Left colon (tissue), 2 donors: Measurements from ENCODE around the gene GPC1. TPM values are rescaled to one million over a fixed set of nuclear protein-coding genes. Genes with fewer than 3 reads are reported as not detected.

ENCODE experiments used
- ATAC-seq: fragments of 200-7000 bp; cut with Tn5 transposase; one replicate; pipeline ENCODE4 v1.9.1; 2020; ENCODE audit warnings: mild to moderate bottlenecking, moderate library complexity
- DNase-seq, 2 donors: peaks; one replicate each; pipeline ENCODE4 v3.0.0-alpha.2; 2020
- intact Hi-C, 2 donors: fragments of 100-400 bp; cut with DNase I in 1 of 2; cut with micrococcal nuclease in 1 of 2; formaldehyde crosslinking; loops; one replicate each; pipeline versions ENCODE4 v1.11.2 to v1.14.0; 2022; cut with DNase I, micrococcal nuclease
- total RNA-seq, 2 donors: library from RNA; stranded (reverse); fragmentation: NEBNext Ultra II Directional; extraction: Animal tissue kit (Norgen Biotek cat#: 25700); gene quantifications; one replicate each; pipeline ENCODE4 v1.2.1, GENCODE V29; 2021
- donor health status: DM: no; HTN: no; CAD: no.
- donor health status: DM: yes; HTN: yes; CAD: no.

The GPC1 gene
- total RNA-seq, 2 donors from 2014 or later, result 10.4 to 20.0 TPM

GRCh38 chr2:240426845-240427721 is 8.4 kb upstream of the GPC1 start:
- intact Hi-C loops, result no loop called here
- ATAC-seq, result no peak
- peak in 1 of 2 donors; percentile 14 for DNase-seq

- intact Hi-C loops, result no loop called here
- ATAC-seq (no peak), DNase-seq (no peak)
Measured at GRCh38 chr2:240427729-240428128, 7.7 kb upstream of the GPC1 start.

DNA sequence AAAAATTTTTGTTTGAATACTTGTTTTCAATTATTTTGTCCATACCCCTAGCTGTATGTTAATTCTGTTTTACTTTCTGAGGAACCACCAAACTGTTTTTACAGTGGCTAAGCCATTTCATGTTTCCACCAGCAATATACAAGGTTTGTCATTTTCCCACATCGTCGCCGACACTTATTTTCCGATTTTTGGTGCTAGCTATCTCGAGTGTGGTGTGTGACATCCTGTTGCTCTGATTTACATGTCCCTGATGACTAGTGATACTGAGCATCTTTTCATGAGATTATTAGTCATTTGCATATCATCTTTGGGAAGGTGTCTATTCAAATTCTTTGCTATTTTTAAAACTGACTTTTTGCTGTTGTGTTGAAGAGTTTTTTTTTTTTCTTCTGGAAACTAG is 7.2 kb upstream of the GPC1 start:
- ATAC-seq (no peak), DNase-seq (no peak)
- intact Hi-C loops, result no loop called here

DNA sequence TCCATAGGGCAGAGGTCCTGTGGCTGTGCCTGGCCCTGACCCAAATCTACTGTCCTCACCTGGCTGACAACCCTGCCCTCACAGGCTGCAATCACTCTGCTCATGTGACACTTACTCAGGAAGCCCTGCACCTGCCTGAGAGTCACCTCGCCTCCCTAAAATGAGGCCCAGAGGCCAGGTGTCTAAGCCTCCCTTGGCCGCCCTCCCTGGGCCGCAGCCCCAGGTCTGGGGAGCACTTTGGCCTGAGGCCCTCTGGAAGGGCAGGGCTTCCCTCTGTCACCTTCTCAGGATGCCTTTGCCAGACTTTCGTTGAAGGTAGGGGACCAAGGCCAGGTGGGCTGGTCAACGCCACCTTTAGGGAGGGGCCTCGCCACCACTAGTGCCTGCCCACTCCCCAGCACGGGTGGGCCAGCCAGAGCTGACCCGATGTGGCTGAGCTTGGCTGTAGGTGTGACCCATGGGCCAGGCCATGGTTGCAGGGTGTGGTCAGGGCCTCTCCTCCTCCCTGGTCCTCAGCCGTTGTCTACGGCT is 6.1 kb upstream of the GPC1 start:
- intact Hi-C loops, result no loop called here
- DNase-seq (no peak), ATAC-seq (no peak)

DNA sequence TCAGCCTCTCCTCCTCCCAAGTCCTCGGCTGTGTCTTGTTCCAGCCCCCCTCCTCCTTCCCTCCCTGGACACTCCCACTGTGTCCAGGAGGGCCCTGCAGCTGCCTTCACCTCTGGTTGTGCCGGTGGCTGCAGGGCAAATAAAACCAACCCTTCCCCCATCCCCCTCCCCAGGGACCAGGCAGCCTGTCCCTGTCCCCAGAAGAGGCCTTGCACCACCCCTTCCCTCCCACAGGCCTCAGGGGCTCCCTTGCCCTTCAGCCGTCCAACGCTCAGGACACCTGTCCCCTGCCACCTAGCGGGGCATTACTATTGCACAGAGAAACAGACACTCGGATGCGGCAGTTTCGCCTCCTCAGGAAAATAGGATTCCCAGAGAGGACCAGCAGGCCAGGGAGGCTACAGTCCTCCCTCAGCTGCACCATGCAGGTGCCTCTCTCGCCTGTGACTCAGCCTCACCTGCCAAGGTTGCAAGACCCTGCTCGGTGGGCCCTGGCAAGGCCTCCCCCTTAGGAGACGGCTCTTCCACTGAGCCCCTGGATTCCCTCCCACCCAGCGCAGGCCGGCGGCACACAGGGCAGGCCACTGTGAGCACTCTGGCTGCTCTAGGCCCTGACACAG is 5.5 kb upstream of the GPC1 start:
- ATAC-seq (no peak), DNase-seq (peak in 1 of 2 donors; percentile 16)
- intact Hi-C loops, result no loop called here

GRCh38 chr2:240430595-240430994 is 4.9 kb upstream of the GPC1 start:
- intact Hi-C loops, result no loop called here
- DNase-seq, result peak; percentile 1 to 14
- no peak for ATAC-seq

- intact Hi-C loops, result no loop called here
- peak; percentile 0 to 17 for DNase-seq
Measured at GRCh38 chr2:240431271-240431660, 4.2 kb upstream of the GPC1 start.

DNA sequence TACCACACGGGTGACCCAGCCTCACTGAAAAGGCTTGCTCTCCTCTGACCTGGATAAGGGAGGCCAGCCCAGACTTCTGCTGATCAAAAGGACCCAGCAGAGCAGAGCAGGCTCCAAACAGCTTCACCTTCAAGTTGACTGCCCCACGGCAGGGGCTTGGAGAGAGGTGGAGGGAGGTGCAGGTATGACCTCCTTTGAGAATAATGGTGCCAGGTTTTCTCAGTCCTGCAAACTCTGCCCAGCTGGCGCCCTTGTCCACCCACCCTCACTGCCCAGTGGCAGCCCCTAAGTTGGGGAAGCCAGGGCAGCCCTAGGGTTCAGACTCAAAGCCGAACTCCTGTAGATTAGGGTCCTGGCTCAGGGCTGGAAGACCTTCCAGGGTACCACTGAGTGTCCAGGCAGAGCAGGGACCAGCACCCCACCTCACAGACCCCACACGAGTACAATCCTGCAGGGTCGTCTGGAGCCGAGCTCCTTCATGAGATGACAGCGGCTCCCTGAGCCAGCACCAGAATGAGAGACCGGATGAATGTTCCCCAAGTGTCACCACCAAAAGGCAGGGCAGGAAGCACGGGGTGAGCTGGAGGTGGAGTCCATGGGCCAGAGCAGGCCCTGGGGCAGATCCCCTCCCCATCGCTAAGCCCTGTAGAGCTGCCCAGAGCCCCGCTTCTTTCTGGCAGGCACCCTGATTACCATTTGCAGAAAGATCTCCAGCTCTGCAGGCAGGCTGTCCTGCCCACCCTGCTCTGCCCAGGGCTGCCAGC is 3.6 kb upstream of the GPC1 start:
- intact Hi-C loops, result no loop called here
- ATAC-seq, result no peak
- peak; percentile 3 to 22 for DNase-seq

More at GRCh38 chr2:240431271-240431660, 4.2 kb upstream of the GPC1 start:
- no peak for ATAC-seq

DNA sequence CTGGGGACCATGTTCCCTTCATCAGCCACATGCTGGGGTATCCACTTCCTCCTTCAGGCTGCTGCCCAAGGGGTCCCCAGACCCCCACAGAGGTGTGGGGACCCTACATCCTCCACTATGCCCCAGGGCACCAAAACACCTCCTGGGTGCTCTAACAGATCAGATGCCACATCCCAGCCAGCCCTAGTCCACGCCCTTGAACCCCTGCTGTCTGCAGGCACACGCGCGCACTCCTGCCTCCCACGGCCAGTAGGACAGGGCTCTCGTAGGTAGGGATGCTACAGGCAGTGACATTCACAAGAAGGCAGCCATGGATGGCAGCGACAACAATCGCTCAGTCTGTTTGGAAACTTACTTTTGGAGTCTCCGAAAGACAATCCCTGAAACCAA is 3.0 kb upstream of the GPC1 start:
- no peak for ATAC-seq
- intact Hi-C loops, result no loop called here
- peak in 1 of 2 donors; percentile 16 for DNase-seq

DNA sequence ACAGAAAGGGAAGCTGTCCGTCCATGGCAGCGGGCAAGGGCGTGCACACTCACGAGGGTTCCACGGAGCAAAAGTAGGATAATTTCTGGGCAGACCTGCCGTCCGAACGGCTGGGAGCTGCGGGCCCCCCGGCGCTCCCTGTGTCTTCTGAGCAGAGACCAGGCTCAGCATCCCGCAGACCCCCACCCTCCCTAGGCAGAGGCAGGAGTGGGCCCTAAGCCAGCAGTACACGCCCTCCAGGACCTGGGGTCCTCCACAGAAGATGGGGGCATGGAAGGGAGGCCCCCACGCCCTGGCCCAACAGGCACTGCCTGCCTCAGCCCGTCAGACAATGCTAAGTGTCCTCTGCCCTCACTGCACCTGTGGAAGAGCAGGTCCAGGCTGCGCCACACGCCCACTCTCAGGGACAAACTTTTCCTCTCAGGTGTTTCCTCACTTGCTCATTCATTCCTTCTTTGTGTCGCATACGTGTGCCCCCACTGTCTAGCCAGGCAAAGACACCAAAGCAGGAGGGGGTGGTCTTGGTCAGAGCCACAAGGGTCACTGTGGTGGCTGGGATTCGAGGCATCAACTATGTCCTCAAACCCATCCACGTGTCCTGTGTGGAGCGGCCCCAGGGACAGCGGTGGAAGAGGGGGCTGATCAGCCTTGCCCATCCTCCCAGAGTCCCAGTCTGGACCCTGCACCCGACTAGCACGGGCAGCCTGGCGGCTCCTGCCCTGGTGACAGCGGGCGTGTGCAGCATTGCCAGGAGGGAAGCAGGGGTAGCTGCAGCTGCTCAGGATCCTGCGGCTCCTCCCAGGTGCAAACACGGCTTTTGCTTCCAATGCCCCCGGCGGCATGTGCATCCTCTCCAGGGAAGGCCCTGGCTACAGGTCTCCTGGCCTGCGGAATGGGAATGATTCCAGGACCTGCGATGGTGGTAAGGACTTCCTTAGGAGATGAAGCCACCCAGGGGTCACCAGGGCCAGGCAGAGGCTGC is 2.4 kb upstream of the GPC1 start:
- intact Hi-C loops, result no loop called here
- ATAC-seq (no peak), DNase-seq (peak; percentile 6 to 22)

- ATAC-seq (no peak), DNase-seq (peak; percentile 13 to 33)
- intact Hi-C loops, result no loop called here
Measured at GRCh38 chr2:240433973-240434727, 1.3 kb upstream of the GPC1 start.

- intact Hi-C loops, result loop anchor here in 1 of 2 donors (5.0 kb wide), 1 partner anchor 203 kb away; no protein-coding TSS in a partner anchor
- ATAC-seq (peak; percentile 80), DNase-seq (peak; percentile 88 to 93)
Measured at GRCh38 chr2:240434728-240435456, 571 bp upstream of the GPC1 start.

GRCh38 chr2:240435948-240436682 is 652 bp downstream of the GPC1 start:
- DNase-seq (peak in 1 of 2 donors; percentile 43), ATAC-seq (peak; percentile 24)
- intact Hi-C loops, result loop anchor here in 1 of 2 donors (5.0 kb wide), 1 partner anchor 204 kb away; no protein-coding TSS in a partner anchor

DNA sequence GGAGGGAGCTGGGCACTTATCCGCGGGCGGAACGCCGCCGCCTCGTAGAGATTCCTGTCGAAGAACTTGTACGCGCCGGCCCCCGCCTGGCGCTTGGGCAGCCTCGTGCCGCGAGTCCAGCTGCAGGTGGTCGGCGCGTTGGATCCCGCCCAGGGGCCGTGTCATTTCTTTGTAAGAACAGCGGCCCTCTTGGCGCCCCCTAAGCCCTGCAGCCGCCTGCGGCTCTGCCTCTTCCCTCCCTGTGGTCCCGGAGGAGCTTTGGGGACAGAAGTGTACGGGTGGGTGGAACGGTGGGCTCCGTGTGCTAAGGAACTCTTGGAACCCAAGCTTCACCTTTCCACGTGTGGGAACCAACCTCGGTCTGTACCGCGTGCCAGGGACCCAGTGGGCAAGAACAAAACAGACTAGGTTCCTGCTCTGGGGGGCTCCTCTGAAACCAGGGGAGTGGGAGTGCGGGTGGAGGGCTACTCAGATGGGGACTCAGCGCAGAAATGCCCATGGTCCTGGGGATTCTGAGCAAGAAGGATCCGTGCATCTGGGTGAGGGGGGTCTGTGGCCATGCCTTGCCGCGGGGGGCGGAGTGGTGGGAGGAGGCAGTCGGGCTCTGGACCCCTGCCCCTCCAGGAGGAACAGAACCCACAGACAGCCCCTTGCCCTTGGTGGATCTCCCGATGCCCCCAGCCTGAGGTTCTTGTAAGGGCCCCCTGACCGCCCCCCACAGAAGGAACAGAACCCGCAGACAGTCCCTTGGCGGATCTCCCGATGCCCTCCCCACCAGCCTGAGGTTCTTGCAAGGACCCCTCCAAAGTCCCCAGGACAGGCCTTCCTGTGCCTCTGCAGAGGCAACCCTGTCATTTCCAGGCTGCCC is 1.5 kb downstream of the GPC1 start:
- intact Hi-C loops, result loop anchor here in 1 of 2 donors (5.0 kb wide), 1 partner anchor 205 kb away; no protein-coding TSS in a partner anchor
- ATAC-seq (no peak), DNase-seq (peak in 1 of 2 donors; percentile 27)

DNA sequence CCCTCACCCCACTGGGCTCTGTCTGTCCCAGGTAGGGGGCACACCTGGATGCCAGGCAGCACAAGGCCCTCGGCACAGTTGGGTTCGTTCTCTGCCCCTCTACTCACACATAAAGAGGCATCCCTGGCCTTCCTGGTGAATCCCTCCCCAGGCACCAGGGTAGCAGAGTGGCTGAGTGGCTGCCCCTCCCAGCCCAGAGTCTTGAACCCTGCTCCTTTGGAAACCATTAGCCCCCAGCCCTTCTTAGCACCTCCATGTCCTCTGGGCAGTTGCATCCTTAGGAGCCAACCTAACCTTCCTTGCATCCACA is 2.0 kb downstream of the GPC1 start:
- DNase-seq (no peak), ATAC-seq (no peak)
- intact Hi-C loops, result loop anchor here in 1 of 2 donors (5.0 kb wide), 1 partner anchor 205 kb away; no protein-coding TSS in a partner anchor
